ENCODE data around the gene EFCAB14.

DNA sequence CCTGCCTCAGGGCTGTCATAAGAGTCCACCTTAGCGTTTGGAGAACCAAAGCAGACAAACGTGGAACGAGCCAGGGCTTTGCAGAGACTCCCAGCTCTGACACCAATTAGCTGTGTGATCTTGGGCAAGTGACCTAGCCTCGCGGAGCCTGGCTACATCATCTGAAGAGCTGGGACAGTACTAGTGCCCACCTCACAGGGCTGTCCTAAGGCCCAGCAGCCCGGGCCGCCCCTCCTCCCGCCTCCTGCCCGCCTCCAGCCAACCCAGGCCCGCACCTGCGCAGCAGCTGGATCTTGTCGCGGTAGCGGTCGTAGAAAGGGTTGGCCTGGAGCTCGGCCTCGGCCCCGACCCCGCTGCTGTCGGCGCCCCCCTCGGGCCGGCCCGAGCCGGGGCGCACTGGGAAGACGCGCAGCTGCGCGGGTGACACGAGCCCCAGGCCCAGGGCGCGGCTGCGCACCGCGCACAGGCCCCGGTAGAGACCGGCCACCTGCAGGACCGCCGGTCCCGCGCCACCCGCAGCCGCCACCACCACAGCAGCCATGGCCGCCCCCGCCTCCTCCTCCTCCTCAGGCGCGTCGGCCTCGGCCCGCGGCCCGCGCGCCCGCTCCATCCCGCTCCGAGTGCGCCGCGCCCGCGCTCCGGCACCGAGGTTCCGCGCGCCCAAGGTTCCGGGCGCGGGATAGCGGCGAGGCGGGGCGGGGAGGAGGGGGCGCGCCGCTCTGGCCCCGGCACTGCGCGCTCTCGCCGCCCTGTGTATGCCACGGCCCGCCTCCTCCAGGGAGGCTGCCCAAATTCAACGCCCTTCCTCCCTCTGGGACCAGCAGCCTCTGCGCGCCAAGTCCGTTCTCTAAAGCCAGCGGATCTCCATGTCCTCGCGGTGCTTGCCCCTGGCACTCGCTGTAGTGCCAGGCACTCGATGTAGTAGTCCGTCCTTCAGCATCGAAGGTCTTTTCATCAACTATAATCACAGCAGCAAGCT lies 50.8 kb downstream of the EFCAB14 start, which contains the start of gene ATPAF1:
- TF ChIP-seq POLR2A (IDR thresholded peaks at IDR 0.05) (no peak), CTCF (IDR thresholded peaks at IDR 0.05) (no peak)
